ENCODE data around the gene EIF4EBP3.

DNA sequence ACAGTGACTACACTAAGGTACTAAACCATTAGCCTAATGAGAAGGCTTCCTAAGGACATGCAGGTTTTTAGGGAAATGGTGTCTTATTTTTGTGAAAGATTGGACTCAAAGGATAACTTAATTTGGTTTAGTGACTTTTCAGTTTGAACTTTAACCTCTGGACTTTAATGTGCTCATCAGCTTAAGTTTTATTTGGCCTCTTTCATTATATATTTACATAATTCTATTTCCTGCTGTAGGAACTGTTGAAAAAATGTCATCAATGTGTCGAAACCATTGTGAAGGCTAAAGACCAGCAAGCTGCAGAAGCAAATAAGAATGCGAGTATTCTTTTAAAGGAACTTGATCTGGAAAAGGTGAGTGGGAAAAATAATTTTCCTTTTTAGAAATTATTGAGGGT lies 34.3 kb upstream of the EIF4EBP3 start:
- TF ChIP-seq, protein P1, sequence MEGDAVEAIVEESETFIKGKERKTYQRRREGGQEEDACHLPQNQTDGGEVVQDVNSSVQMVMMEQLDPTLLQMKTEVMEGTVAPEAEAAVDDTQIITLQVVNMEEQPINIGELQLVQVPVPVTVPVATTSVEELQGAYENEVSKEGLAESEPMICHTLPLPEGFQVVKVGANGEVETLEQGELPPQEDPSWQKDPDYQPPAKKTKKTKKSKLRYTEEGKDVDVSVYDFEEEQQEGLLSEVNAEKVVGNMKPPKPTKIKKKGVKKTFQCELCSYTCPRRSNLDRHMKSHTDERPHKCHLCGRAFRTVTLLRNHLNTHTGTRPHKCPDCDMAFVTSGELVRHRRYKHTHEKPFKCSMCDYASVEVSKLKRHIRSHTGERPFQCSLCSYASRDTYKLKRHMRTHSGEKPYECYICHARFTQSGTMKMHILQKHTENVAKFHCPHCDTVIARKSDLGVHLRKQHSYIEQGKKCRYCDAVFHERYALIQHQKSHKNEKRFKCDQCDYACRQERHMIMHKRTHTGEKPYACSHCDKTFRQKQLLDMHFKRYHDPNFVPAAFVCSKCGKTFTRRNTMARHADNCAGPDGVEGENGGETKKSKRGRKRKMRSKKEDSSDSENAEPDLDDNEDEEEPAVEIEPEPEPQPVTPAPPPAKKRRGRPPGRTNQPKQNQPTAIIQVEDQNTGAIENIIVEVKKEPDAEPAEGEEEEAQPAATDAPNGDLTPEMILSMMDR (IDR thresholded peaks at IDR 0.05) = no peak
- TF ChIP-seq POLR2A (IDR thresholded peaks at IDR 0.05) = no peak
